ENCODE measurements around the gene ADRA2B. TPM values are rescaled to one million over a fixed set of nuclear protein-coding genes. Genes with fewer than 3 reads are reported as not detected.

Gene ADRA2B
- total and polyA plus RNA-seq, 2 donors (not counting 1 experiment from before 2014, with no cell fraction given), result 0.07 TPM; not detected in 1

DNA sequence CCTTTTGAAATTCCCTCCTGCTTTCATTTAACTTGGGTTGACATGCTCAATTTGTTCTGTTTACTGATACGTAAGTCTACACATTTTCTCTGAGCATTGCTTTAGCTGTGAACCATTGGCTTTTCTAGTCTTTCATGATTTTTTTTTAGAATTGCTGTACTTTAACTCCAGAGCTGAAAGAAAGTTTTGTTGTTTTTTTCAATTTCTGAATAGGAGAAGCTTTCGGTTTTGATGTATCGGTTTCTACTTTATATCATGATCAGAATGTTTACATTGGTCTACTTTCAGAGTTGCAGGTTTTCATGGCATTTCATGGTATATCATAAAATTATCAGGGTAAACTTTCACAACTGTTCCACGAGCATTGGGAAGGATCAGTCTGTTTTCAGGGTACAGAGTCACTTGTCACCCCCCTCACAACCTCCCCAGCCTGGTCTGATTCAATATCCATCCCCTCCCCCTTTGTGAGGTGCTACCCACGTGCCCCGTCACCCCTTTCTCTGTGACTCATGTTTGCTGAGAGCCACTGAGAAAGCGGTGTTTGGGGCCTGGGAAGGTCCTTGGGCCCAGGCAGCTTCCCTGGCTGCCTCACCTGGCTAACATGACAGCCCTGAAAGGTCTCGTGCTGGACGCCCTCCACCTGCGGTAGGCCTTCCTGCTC lies 14.9 kb upstream of the ADRA2B start:
- Histone ChIP-seq H3K4me1 (ENCODE audit: control insufficient read depth, extremely low read depth, insufficient read depth, low read length) (no peaks in the 10 kb centered on the region), H3K36me3 (ENCODE audit: control insufficient read depth, insufficient read depth, low read length) (no peaks in the 10 kb centered on the region), H3K4me2 (ENCODE audit: extremely low read depth, insufficient read depth, low read length) (no peak overlapping the region), H3K9me3 (ENCODE audit: control insufficient read depth, insufficient read depth, low read depth, low read length) (no peaks in the 10 kb centered on the region), H4K20me1 (ENCODE audit: control insufficient read depth, extremely low read depth, insufficient read depth, low read length) (no peaks in the 10 kb centered on the region), H3K4me3 (replicated peaks in 1 of 4; ENCODE audit: control extremely low read depth in 1 of 4, insufficient read depth in 1 of 4, low read depth in 3 of 4, low read length in 4 of 4) (no peak overlapping the region), H3K9ac (ENCODE audit: insufficient read depth, low read length) (no peak overlapping the region), H3K27me3 (ENCODE audit: control insufficient read depth, insufficient read depth, low read length) (peaks cover 16% of the 10 kb centered on the region), H3K27ac (ENCODE audit: insufficient read depth, low read length) (no peak overlapping the region), H3K79me2 (ENCODE audit: control insufficient read depth, insufficient read depth, low read length) (no peaks in the 10 kb centered on the region), H2AFZ (ENCODE audit: low read length) (no peak overlapping the region)
- TF ChIP-seq, protein P1, sequence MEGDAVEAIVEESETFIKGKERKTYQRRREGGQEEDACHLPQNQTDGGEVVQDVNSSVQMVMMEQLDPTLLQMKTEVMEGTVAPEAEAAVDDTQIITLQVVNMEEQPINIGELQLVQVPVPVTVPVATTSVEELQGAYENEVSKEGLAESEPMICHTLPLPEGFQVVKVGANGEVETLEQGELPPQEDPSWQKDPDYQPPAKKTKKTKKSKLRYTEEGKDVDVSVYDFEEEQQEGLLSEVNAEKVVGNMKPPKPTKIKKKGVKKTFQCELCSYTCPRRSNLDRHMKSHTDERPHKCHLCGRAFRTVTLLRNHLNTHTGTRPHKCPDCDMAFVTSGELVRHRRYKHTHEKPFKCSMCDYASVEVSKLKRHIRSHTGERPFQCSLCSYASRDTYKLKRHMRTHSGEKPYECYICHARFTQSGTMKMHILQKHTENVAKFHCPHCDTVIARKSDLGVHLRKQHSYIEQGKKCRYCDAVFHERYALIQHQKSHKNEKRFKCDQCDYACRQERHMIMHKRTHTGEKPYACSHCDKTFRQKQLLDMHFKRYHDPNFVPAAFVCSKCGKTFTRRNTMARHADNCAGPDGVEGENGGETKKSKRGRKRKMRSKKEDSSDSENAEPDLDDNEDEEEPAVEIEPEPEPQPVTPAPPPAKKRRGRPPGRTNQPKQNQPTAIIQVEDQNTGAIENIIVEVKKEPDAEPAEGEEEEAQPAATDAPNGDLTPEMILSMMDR (conservative IDR thresholded peaks at IDR 0.05 in 1 of 2, IDR thresholded peaks at IDR 0.05 in 1 of 2; ENCODE audit: low read depth in 1 of 2, low read length in 2 of 2), result no peak
- TF ChIP-seq EZH2 (IDR thresholded peaks at IDR 0.05; ENCODE audit: low read length, missing control alignments), result no peak
- no peak for DNase-seq (ENCODE audit: low read depth in 2 of 2)

DNA sequence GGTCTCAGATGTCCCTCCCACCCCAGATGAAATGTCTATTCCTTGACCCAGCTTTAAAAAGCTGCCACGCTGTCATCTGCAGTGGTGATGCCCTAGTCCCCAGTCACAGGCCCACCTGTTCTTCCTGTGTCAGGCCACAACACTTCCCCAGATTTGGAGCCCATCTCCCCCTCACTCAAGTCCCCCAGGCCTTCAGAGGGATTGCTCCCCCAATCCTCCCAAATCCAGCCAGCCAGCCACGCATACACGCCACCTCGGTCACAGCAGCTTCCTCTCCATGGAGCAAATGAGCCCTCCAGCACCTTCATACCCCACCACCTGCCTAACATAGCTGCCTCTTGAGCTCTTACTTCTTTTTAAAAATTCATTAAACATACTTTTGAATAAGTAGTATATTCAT lies 14.1 kb upstream of the ADRA2B start:
- TF ChIP-seq, protein P1 (conservative IDR thresholded peaks at IDR 0.05 in 1 of 2, IDR thresholded peaks at IDR 0.05 in 1 of 2; ENCODE audit: low read depth in 1 of 2, low read length in 2 of 2), result no peak
- no peak for TF ChIP-seq EZH2 (IDR thresholded peaks at IDR 0.05; ENCODE audit: low read length, missing control alignments)
- Histone ChIP-seq H3K27ac (ENCODE audit: insufficient read depth, low read length) (no peak overlapping the region), H3K27me3 (ENCODE audit: control insufficient read depth, insufficient read depth, low read length) (peaks cover 12% of the 10 kb centered on the region), H3K9ac (ENCODE audit: insufficient read depth, low read length) (no peak overlapping the region), H3K79me2 (ENCODE audit: control insufficient read depth, insufficient read depth, low read length) (no peaks in the 10 kb centered on the region), H3K4me1 (ENCODE audit: control insufficient read depth, extremely low read depth, insufficient read depth, low read length) (no peaks in the 10 kb centered on the region), H3K4me2 (ENCODE audit: extremely low read depth, insufficient read depth, low read length) (no peak overlapping the region), H2AFZ (ENCODE audit: low read length) (no peak overlapping the region), H3K36me3 (ENCODE audit: control insufficient read depth, insufficient read depth, low read length) (no peaks in the 10 kb centered on the region), H3K9me3 (ENCODE audit: control insufficient read depth, insufficient read depth, low read depth, low read length) (no peaks in the 10 kb centered on the region), H3K4me3 (replicated peaks in 1 of 4; ENCODE audit: control extremely low read depth in 1 of 4, insufficient read depth in 1 of 4, low read depth in 3 of 4, low read length in 4 of 4) (no peak overlapping the region), H4K20me1 (ENCODE audit: control insufficient read depth, extremely low read depth, insufficient read depth, low read length) (no peaks in the 10 kb centered on the region)
- no peak for DNase-seq (ENCODE audit: low read depth in 2 of 2)

GRCh38 chr2:96129528-96130120 lies 13.3 kb upstream of the ADRA2B start:
- H3K4me2 ChIP-seq (ENCODE audit: extremely low read depth, insufficient read depth, low read length), result no peak overlapping the region

More at GRCh38 chr2:96129528-96130120, 13.3 kb upstream of the ADRA2B start:
- Histone ChIP-seq H3K4me3 (replicated peaks in 1 of 4; ENCODE audit: control extremely low read depth in 1 of 4, insufficient read depth in 1 of 4, low read depth in 3 of 4, low read length in 4 of 4) (no peak overlapping the region), H3K36me3 (ENCODE audit: control insufficient read depth, insufficient read depth, low read length) (no peaks in the 10 kb centered on the region), H2AFZ (ENCODE audit: low read length) (no peak overlapping the region), H3K9ac (ENCODE audit: insufficient read depth, low read length) (no peak overlapping the region), H3K27me3 (ENCODE audit: control insufficient read depth, insufficient read depth, low read length) (peaks cover 12% of the 10 kb centered on the region), H3K4me1 (ENCODE audit: control insufficient read depth, extremely low read depth, insufficient read depth, low read length) (no peaks in the 10 kb centered on the region), H3K79me2 (ENCODE audit: control insufficient read depth, insufficient read depth, low read length) (no peaks in the 10 kb centered on the region), H4K20me1 (ENCODE audit: control insufficient read depth, extremely low read depth, insufficient read depth, low read length) (no peaks in the 10 kb centered on the region), H3K9me3 (ENCODE audit: control insufficient read depth, insufficient read depth, low read depth, low read length) (no peaks in the 10 kb centered on the region), H3K27ac (ENCODE audit: insufficient read depth, low read length) (no peak overlapping the region)
- no peak for DNase-seq (ENCODE audit: low read depth in 2 of 2)
- TF ChIP-seq, protein P1 (conservative IDR thresholded peaks at IDR 0.05 in 1 of 2, IDR thresholded peaks at IDR 0.05 in 1 of 2; ENCODE audit: low read depth in 1 of 2, low read length in 2 of 2), result no peak
- no peak for TF ChIP-seq EZH2 (IDR thresholded peaks at IDR 0.05; ENCODE audit: low read length, missing control alignments)
